Frontal cortex (tissue), 4 donors: ENCODE results near the gene IMP3. TPM values are rescaled to one million over a fixed set of nuclear protein-coding genes. Genes with fewer than 3 reads are reported as not detected.
"Not testable (repeated sequence)": the region's sequence is repeated elsewhere in the genome, so short reads cannot be mapped to it uniquely, and the experiment has no call there.

ENCODE experiments used
- DNase-seq, 2 donors: peaks; one replicate each; pipeline ENCODE4 v3.0.0; 2012; ENCODE audit warnings: low spot score in 2 of 2
- FAIRE-seq: peaks from 2 replicates; lab custom pipeline; 2012; peaks lifted over from hg19 to GRCh38; lab: Jason Lieb, UNC
- total RNA-seq: library from RNA; depleted of rRNA; stranded (reverse); fragments of >200 nt; gene quantifications from one replicate; pipeline ENCODE4 v1.2.3, GENCODE V29; 2014
- donor health status: control.
- donor health status: control.
- donor health status: control.

Gene IMP3
- total RNA-seq, result 43.6 TPM

DNA sequence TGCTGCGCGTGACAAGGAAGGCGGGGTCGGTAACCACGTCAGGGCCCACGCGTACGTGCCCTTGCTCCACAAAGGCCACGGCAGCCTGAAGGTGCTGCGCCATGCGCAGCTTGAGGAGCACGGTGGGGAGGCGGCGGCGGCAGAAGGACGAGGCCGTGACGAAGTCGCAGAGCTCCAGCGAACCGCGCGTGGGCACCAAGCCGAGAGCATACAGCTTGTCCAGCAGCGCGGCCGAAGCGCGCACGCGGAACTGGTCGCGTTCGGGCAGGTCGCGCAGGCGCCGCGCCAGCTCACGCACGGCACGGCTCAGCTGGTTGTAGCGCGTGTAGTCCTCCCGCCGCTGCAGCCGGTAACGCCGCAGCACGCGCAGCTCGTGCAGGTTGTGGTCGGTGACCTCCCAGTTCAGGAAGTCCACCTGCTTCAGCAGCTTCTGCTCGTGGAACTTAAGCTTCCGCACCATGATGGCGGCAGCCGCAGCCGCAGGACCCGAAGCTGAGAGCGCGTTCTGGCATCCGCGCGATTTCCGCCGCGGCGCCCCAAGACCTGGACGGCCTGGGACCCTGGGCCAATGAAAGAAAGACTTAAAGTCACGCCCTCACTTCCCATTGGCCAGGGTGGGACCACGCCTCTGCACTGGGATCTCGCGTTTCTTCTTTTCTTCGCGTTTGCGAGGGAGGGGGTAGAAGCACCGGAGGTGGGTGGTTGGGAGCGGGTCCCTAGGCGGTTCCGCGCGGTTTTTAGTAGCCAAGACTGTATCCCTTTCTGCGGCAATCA, at the start of gene IMP3:
TSS of gene IMP3 (minus strand) at position 516 of the 774 bp plus-strand sequence. CDS start at position 460, 56 bp downstream.
- no peak for FAIRE-seq
- peak; percentile 96 for DNase-seq

DNA sequence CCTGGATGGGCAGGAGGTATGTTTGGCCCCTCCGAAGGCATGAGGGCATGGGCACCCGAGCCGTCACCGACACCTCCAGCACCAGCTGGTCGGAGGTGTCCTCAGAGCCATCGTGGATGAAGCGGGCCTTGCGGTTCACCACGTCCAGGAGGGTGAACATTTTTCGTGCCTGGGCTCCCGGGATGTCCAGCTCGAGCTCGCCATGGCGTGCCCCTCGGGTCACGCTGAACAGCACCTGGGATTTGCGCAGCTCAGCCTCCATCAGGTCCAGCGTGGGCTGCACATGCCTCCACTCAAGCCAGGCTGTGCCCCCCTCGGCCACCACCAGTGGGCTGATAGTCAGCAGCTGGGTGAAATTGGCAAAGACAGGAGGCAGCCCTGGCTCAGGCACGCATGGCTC, 49.4 kb upstream of the IMP3 start:
- not testable (repeated sequence) for DNase-seq, FAIRE-seq

GRCh38 chr15:75688831-75689230, 48.8 kb upstream of the IMP3 start:
- DNase-seq (no peak), FAIRE-seq (no peak)

GRCh38 chr15:75688278-75688557, 48.2 kb upstream of the IMP3 start:
- FAIRE-seq (no peak), DNase-seq (no peak)

GRCh38 chr15:75687486-75688277, 47.7 kb upstream of the IMP3 start:
- DNase-seq (no peak), FAIRE-seq (no peak)

GRCh38 chr15:75686212-75686642, 46.2 kb upstream of the IMP3 start:
- DNase-seq, result peak in 1 of 2 donors; percentile 65
- not testable (repeated sequence) for FAIRE-seq

GRCh38 chr15:75685195-75685594, 45.2 kb upstream of the IMP3 start:
- DNase-seq (no peak), FAIRE-seq (no peak)

GRCh38 chr15:75684648-75685047, 44.6 kb upstream of the IMP3 start:
- no peak for FAIRE-seq
- no peak for DNase-seq

DNA sequence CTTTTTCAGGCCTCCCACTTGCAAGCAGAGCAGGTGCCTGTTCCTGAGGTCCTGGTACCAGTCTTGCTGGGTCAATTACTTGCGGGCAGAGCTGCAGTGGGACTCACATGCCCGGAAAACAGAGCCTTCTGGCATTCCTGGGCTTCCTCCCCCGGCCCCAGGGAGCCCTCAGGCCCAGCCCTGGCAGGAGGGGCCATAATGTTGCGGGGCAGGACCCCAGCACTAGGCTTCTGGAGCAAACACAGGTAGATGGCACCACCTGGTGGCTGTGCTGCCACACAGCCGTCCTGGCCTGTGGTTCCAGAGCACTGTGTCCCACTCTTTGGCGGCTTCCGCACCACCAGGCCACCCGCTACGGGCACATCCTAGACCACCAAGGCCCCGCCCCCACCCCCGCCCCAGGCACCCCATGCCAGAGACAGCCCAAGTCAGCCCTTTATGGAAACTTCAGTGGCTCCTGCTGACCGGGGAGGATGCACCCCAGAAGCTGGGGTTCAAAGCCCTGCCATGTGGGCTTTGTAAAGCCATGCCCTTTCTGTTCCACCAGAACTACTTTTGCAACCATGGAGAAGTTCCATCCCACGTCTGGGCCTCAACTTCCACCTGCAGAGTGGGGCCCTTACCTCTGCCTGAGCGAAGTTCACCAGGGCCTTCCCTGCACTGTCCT, 43.8 kb upstream of the IMP3 start:
- FAIRE-seq, result not testable (repeated sequence)

GRCh38 chr15:75682181-75683135, 42.4 kb upstream of the IMP3 start:
- no peak for DNase-seq
- no peak for FAIRE-seq

More for the DNA sequence above, 43.8 kb upstream of the IMP3 start:
- peak; percentile 76 to 87 for DNase-seq

- DNase-seq, result no peak
- no peak for FAIRE-seq
Observed at GRCh38 chr15:75680007-75680789, 40.2 kb upstream of the IMP3 start.

DNA sequence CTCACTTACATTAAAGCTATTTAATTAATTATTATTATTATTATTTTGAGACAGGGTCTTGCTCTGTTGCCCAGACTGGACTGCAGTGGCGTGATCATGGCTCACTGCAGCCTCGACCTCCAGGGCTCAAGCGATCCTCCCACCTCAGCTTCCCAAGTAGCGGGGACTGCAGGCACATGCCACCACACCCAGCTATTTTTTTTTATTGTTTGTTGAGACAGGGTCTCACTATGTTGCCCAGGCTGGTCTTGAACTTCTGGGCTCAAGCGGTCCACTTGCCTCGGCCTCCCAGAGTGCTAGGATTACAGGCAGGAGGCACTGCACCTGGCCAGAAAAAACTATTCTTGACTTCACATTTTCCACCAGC, 38.3 kb upstream of the IMP3 start:
- not testable (repeated sequence) for DNase-seq, FAIRE-seq

DNA sequence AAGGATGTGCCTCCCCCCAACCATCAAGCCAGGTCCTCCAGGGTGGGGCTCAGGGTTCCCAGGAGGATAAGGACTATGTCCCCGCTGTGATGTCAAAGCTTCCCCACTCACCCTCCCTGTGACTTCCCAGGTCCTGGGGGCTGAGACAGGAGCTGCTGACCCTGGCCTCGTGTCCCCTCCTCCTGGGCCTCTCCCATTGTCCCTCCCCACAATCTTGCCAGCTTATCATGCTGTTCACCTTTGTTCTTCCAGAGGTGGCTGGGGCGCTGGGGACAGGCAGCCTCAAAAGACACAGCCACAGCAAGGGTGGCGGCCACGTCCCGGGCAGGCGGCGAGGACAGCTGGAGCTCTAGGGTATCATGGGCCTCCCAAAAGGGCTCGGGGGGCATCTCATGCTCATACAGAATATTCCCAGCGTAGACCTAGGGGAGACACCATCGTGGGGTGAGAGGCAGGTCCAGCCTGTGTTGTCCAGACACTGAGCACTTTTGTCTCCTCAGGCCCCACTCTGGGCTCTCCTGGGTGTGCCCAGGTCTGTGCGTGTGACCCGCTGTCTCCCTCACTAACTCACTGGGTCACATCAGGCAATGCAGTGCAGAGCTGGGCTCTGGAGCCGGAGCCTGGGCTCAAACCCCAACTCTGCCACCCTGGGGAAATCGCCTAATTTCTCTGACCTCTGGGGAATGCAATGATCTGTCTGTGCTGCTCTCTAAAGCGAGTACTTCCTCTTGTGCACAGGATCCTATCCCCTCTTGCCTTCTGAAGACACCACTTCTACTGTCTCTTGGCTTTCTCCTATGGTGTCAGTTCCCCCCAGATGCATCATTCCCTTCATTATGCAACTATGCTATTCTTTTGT, 37.7 kb upstream of the IMP3 start:
- FAIRE-seq, result no peak
- DNase-seq, result no peak

- no peak for DNase-seq
- no peak for FAIRE-seq
Observed at GRCh38 chr15:75676688-75677464, 36.9 kb upstream of the IMP3 start.

GRCh38 chr15:75675579-75676404, 35.8 kb upstream of the IMP3 start:
- no peak for FAIRE-seq
- no peak for DNase-seq

DNA sequence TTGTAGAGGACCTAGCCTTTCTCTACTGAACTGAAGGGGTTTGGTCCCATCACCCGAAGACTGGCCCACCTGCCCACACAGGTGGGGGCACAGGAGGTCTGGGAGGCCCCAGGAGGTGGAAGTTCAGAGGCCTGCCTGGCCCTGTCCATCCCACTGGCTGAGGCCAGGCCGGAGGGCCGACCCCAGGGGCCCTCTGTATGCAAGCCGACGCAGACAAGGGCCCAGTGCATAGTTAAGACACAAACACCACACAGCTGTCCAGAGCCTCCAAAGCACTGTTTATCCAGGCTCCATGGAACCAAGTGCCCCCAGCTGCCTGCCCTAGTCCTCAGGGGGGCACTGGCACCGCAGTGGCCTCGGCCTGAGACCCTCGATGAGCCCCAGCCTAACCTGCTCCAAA, 34.3 kb upstream of the IMP3 start:
- FAIRE-seq (no peak), DNase-seq (no peak)
